ENCODE measurements around the gene SPATA31A1.
"Not testable (repeated sequence)": the region's sequence is repeated elsewhere in the genome, so short reads cannot be mapped to it uniquely, and the experiment has no call there.

Gene SPATA31A1

DNA sequence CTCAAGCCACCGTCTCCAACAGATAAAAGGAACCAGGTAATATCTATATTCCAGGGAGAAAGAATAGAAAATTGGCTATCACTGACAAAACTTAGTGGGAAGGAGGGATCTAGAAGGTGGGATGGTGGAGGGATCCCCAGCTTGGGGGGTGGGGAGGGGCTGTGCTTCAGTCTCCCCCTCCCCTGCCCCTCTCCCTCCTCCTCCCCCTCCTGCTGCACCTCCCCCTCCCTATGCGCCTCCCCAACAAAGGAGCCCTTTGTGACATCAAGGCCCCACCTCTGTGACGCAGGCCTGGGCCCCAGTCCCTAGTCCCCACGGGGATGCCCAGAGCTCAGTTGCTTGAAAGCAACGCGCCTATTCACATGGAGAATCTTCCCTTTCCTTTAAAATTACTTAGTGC, at the start of gene SPATA31A1:
Gene SPATA31A1 (plus strand): TSS at position 301 of the 400 bp plus-strand sequence. CDS start 62 bp downstream, at position 363.
- not testable (repeated sequence) for DNase-seq

GRCh38 chr9:39407261-39408204, 52.1 kb downstream of the SPATA31A1 start:
- DNase-seq, result not testable (repeated sequence)

- DNase-seq, result not testable (repeated sequence)
These were observed 55.9 kb downstream of the SPATA31A1 start for GRCh38 chr9:39411254-39411940.

All from DMS79 (cell line).